Mesenteric fat pad (tissue), 1 donor: ENCODE measurements around the gene ACVRL1. TPM values are rescaled to one million over a fixed set of nuclear protein-coding genes. Genes with fewer than 3 reads are reported as not detected.

Experiments
- DNase-seq: peaks from one replicate; pipeline ENCODE4 v3.0.0-alpha.2; 2020; ENCODE audit warnings: low spot score
- long read RNA-seq: library from polyadenylated mRNA; unstranded; transcript quantifications from one replicate; pipeline ENCODE4 v2.0.0, GENCODE V29; 2020
- total RNA-seq: library from RNA; stranded (reverse); fragmentation: NEBNext Ultra II Directional; extraction: Animal tissue kit (Norgen Biotek cat#: 25700); gene quantifications from one replicate; pipeline ENCODE4 v1.2.1, GENCODE V29; 2021
- donor health status: DM: yes; HTN: yes; CAD: no.

The ACVRL1 gene
- total RNA-seq, result 85.2 TPM
- long read RNA-seq, full-length matches to known transcripts, result 30 of 62 reads
- long read RNA-seq, partial matches to known transcripts, result 26 of 62 reads
- long read RNA-seq, other reads (novel, unspliced or antisense), result 6 of 62 reads

GRCh38 chr12:51907083-51907855 lies at the start of gene ACVRL1:
ACVRL1 (plus strand) TSS chr12:51907504; CDS start chr12:51912475, 4,971 bp downstream.
- peak; percentile 88 for DNase-seq

DNA sequence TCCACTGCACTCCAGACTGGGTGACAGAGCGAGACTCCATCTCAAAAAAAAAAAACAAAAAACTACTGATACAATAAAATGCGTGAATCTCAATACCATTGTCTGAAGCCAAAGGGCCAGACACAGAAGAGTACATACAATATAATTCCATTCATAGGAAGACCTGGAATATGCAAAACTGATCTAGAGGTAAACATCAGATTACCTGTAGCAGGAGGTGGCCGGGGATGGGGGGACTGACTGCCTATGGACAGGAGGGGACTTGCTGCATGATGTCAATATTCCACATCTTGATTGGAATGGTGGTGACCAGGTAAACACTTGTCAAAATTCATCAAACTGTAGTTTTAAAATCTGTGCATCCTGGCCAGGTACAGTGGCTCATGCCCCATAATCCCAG lies 46.3 kb upstream of the ACVRL1 start:
- DNase-seq, result no peak

GRCh38 chr12:51862947-51863346 lies 44.4 kb upstream of the ACVRL1 start:
- DNase-seq, result no peak

- DNase-seq, result no peak
Observed at GRCh38 chr12:51863363-51863932, 43.9 kb upstream of the ACVRL1 start.

DNA sequence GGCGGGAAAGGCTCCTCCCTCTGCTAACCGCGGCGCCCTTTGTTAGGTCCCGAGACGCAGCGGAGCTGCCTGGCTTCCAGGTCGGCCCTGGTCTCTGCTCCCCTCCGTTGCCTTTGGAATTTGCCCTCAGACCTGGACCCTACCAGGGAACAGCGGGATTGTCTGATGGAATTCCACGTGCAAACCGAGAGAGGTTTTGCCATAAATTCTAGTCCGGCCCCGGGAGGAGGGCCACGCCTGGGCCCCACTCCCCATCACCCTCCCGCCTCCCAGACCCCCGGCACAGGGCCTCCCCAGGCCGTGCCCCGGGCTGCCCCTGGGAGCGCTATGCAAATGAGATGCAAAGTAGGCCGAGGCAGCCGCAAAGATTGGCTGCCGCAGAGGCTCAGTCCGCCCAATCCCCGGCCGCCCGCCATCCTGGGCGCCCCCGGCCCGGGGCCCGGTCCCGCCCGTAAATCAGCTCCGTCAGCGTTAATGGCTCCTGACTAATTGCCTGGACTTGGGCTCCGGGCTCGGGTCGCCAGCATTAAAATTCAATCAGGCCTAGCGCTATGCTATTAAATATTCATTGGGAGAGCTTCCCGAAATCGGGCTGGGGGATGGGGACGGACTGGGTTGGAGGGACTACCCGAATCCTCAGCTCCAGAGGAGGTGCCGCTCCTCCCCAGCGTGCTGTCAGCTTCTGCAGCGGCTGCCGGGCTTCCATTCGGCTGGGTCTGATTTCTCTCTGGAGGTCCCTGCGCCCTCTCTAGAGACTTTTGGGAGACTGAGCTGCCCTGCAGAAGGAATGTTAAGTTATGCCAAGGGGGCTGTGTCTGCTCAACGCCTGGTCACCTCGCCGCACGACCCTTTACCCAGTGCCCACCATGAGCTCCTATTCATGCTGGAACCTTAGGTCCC lies 43.1 kb upstream of the ACVRL1 start:
- no peak for DNase-seq

- no peak for DNase-seq
Observed at GRCh38 chr12:51864833-51865670, 42.3 kb upstream of the ACVRL1 start.

GRCh38 chr12:51865757-51866270 lies 41.5 kb upstream of the ACVRL1 start:
- DNase-seq, result no peak

GRCh38 chr12:51866324-51866723 lies 41.0 kb upstream of the ACVRL1 start:
- DNase-seq, result no peak

- no peak for DNase-seq
Observed at GRCh38 chr12:51866762-51867161, 40.5 kb upstream of the ACVRL1 start.

DNA sequence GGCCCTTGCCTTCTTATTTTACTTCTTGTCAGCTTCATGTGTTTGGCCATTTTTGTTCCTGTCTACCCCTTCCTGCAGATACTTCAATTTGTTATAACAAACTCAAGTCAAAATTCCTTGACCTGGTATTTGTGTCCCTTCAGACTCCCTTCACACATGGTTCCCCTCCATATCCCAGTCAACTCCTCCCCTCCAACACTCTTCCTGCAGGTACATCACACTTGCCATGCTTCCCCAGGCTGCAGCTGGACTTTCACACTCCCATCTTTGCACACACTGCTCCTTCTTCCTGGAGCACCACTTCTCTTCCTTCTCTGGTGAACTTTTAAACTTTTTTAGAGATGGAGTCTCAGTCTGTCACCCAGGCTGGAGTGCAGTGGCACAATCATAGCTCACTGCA lies 39.9 kb upstream of the ACVRL1 start:
- peak; percentile 20 for DNase-seq

DNA sequence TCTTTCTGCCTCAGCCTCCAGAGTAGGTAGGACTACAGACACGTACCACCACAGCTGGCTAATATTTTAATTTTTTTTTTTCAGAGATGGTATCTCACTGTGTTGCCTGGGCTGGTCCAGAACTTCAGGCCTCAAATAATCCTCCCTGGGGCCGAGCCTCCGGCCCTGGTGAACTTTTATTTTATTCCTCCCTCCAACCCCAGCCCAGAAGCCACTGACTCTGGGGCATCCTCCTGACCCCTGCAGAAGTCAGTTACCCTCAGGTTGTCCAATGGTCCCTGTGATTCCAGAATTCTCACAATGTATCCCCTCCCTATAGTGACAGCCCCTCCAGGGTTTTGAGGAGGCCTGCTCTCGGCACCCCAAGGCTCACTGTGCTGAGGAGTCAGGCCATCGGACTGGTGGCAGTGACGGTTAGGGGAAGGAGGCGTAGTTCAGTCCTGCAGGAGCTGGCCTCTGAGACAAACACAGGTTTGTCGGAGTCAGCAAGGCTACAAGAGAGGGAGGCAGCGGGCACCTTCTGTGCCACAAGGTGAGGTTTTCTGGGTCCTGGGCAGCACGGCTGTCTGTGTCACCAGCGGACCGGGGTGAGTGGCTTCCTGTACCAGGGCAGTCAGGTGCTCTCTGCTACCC lies 39.4 kb upstream of the ACVRL1 start:
- DNase-seq, result peak; percentile 71

GRCh38 chr12:51868821-51869495 lies 38.3 kb upstream of the ACVRL1 start:
- DNase-seq, result peak; percentile 89

- peak; percentile 82 for DNase-seq
Observed at GRCh38 chr12:51869496-51869865, 37.8 kb upstream of the ACVRL1 start.

- peak; percentile 60 for DNase-seq
Observed at GRCh38 chr12:51869931-51870330, 37.4 kb upstream of the ACVRL1 start.

- peak; percentile 16 for DNase-seq
Observed at GRCh38 chr12:51870504-51870903, 36.8 kb upstream of the ACVRL1 start.

- DNase-seq, result peak; percentile 88
Observed at GRCh38 chr12:51871126-51871525, 36.2 kb upstream of the ACVRL1 start.

GRCh38 chr12:51871918-51872688 lies 35.2 kb upstream of the ACVRL1 start:
- peak; percentile 9 for DNase-seq

DNA sequence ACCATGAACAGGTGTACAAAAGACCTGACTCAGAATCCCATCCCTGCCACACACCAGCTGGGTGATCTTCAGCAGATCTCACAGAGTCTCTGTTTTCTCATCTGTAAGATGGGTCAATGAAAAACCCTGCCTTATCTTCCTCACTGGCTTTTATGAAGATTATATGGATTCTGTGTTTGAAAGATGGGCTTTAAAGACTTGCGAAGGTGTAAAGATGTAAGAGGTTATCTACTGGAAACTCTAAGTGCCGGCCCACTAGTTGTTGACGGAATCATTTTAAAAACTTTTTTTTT lies 34.7 kb upstream of the ACVRL1 start:
- DNase-seq, result no peak
